Measurements from ENCODE around the gene SPZ1.

DNA sequence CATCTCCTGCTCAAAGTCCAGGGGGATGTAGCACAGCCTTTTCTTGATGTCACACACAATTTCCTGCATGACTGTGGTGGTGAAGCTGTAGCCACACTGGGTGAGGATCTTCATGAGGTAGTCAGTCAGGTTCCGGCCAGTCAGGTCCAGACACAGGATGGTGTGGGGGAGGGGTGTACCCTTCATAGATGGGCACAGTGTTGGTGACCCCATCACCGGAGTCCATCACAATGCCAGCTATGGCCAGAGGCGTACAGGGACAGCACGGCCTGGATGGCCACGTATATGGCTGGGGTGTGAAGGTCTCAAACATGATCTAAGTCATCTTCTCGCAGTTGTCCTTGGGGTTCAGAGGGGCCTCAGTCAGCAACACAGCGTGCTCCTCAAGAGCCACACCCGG, 19.7 kb upstream of the SPZ1 start:
- TF ChIP-seq CTCF (IDR thresholded peaks at IDR 0.05 in 4 of 5, conservative IDR thresholded peaks at IDR 0.05 in 1 of 5): no peak
- no peak for TF ChIP-seq POLR2A (IDR thresholded peaks at IDR 0.05)

All from gastrocnemius medialis (tissue), 4 donors.